HCT116 (cell line): Measurements from ENCODE around the gene UNC5C. TPM values are rescaled to one million over a fixed set of nuclear protein-coding genes. Genes with fewer than 3 reads are reported as not detected.
A peak's percentile ranks its signal among the peaks of the same experiment; 100 is the strongest.

Experiments used
- ATAC-seq: fragments of 200-7000 bp; cut with Tn5 transposase; 2 replicates; pipeline ENCODE4 v1.9.1; 2020; ENCODE audit warnings: mild to moderate bottlenecking, moderate library complexity
- BruUV-seq: library from RNA; stranded (reverse); fragments of 400-500 nt; replicated peaks from 2 replicates; lab custom pipeline; 2021; lab: Mats Ljungman, UMichigan
- CTCF ChIA-PET: fragments of 300-600 bp; sonication (Branson Sonifier 250); formaldehyde crosslinking; loops from one replicate; lab custom pipeline; 2021; ENCODE audit warnings: antibody characterized with exemption; lab: Charles Lee
- POLR2A ChIA-PET: fragments of 300-600, 350-600 bp; sonication (Branson Sonifier 250); formaldehyde crosslinking; loops from one replicate; lab custom pipeline; 2021; ENCODE audit warnings: antibody characterized with exemption; lab: Charles Lee
- RAD21 ChIA-PET, 2 experiments: fragments of 300-600 bp; sonication (Branson Sonifier 250); formaldehyde crosslinking; loops; one replicate each; lab custom pipeline; 2023; ENCODE audit warnings: low total read pairs in 2 of 2; ENCODE audit not compliant: uncharacterized antibody in 2 of 2, unreplicated experiment in 2 of 2, low non-redundant PET in 1 of 2; lab: Charles Lee
- DNase-seq: peaks from one replicate; pipeline ENCODE4 v3.0.0-alpha.2; 2010; ENCODE audit warnings: low read depth, low spot score
- H2AFZ ChIP-seq: fragments of 200-600 bp; shearing (Covaris generic), sonication (generic); 2 replicates; pipeline ENCODE4 v1.6.1; 2017; ENCODE audit warnings: low read depth, mixed run types, mixed read lengths, antibody characterized with exemption, low read length; ENCODE audit not compliant: poor library complexity, severe bottlenecking
- H3K27ac ChIP-seq: 2 replicates; pipeline ENCODE4 v1.5.1; 2012; ENCODE audit warnings: low read depth, low read length
- H3K27me3 ChIP-seq: fragments of 200-600 bp; sonication (generic); 2 replicates; pipeline ENCODE4 v1.6.1; 2016; ENCODE audit warnings: mixed run types, low read length, mixed read lengths; ENCODE audit not compliant: insufficient read depth
- H3K36me3 ChIP-seq, 2 experiments: fragments of 200-500 bp in 1 of 2; fragments of 200-600 bp in 1 of 2; sonication (Bioruptor generic) in 1 of 2; sonication (generic) in 1 of 2; 2 replicates each; pipeline versions ENCODE4 v1.5.1 to v1.6.1; 2014 to 2016; ENCODE audit warnings: low read length in 2 of 2, inconsistent platforms in 1 of 2, mixed read lengths in 1 of 2, mixed run types in 1 of 2; ENCODE audit not compliant: insufficient read depth in 2 of 2, control insufficient read depth in 1 of 2
- H3K4me1 ChIP-seq, 2 experiments: fragments of 200-600 bp in 1 of 2; sonication (generic) in 1 of 2; 2 replicates each; pipeline versions ENCODE4 v1.5.1 to v1.6.1; 2012 to 2017; ENCODE audit warnings: low read length in 2 of 2, inconsistent platforms in 1 of 2, mild to moderate bottlenecking in 1 of 2, mixed read lengths in 1 of 2, mixed run types in 1 of 2, moderate library complexity in 1 of 2; ENCODE audit not compliant: insufficient read depth in 2 of 2, control insufficient read depth in 1 of 2
- H3K4me2 ChIP-seq: fragments of 200-600 bp; sonication (generic); 2 replicates; pipeline ENCODE4 v1.6.1; 2017; ENCODE audit warnings: mixed run types, low read length, mixed read lengths
- H3K4me3 ChIP-seq, 2 experiments: fragments of 200-600 bp in 1 of 2; sonication (generic) in 1 of 2; replicated peaks in 1 of 2; 2 replicates each; pipeline ENCODE4 v1.5.1; 2011 to 2016; ENCODE audit warnings: low read length in 2 of 2, control low read depth in 1 of 2, low read depth in 1 of 2, mild to moderate bottlenecking in 1 of 2, mixed read lengths in 1 of 2, mixed run types in 1 of 2
- H3K79me2 ChIP-seq: fragments of 200-600 bp; sonication (generic); 2 replicates; pipeline ENCODE4 v1.6.1; 2017; ENCODE audit warnings: mild to moderate bottlenecking, mixed run types, low read length, moderate library complexity, mixed read lengths; ENCODE audit not compliant: insufficient read depth
- H3K9ac ChIP-seq: fragments of 200-600 bp; sonication (generic); 2 replicates; pipeline ENCODE4 v1.6.1; 2016; ENCODE audit warnings: low read length, mixed read lengths
- H3K9me2 ChIP-seq: fragments of 200-600 bp; sonication (generic), shearing (Covaris generic); 2 replicates; pipeline ENCODE4 v1.6.1; 2017; ENCODE audit warnings: mixed run types, mild to moderate bottlenecking, moderate library complexity; ENCODE audit not compliant: insufficient read depth
- H3K9me3 ChIP-seq, 2 experiments: fragments of 200-500 bp in 1 of 2; fragments of 200-600 bp in 1 of 2; sonication (Bioruptor generic) in 1 of 2; sonication (generic) in 1 of 2; 2 replicates each; pipeline ENCODE4 v1.6.1; 2014 to 2017; ENCODE audit warnings: low read length in 2 of 2, mixed read lengths in 2 of 2, inconsistent platforms in 1 of 2, low read depth in 1 of 2, mild to moderate bottlenecking in 1 of 2, mixed run types in 1 of 2, moderate library complexity in 1 of 2; ENCODE audit not compliant: control insufficient read depth in 1 of 2, insufficient read depth in 1 of 2
- H4K20me1 ChIP-seq: fragments of 200-600 bp; sonication (generic), shearing (Covaris generic); 2 replicates; pipeline ENCODE4 v1.6.1; 2017; ENCODE audit warnings: mixed run types, mild to moderate bottlenecking, moderate library complexity; ENCODE audit not compliant: insufficient read depth
- EZH2 ChIP-seq: fragments of 200-600 bp; sonication (generic); IDR thresholded peaks from 2 replicates; pipeline ENCODE4 v1.6.1; 2017; ENCODE audit warnings: antibody characterized with exemption, mixed run types
- EZH2phosphoT487 ChIP-seq: fragments of 200-600 bp; IDR thresholded peaks from 2 replicates; pipeline ENCODE4 v1.6.1; 2018; ENCODE audit warnings: antibody characterized with exemption, borderline replicate concordance
- POLR2AphosphoS5 ChIP-seq: IDR thresholded peaks from 2 replicates; pipeline ENCODE4 v1.6.1; 2011; ENCODE audit warnings: mild to moderate bottlenecking, low read depth, low read length, moderate library complexity
- SIN3A ChIP-seq: IDR thresholded peaks from 2 replicates; pipeline ENCODE4 v1.6.1; 2012; ENCODE audit warnings: low read depth
- SP1 ChIP-seq: IDR thresholded peaks from 2 replicates; pipeline ENCODE4 v1.6.1; 2012; ENCODE audit warnings: low read depth
- SRF ChIP-seq: IDR thresholded peaks from 2 replicates; pipeline ENCODE4 v1.6.1; 2012; ENCODE audit warnings: low read depth
- TCF7L2 ChIP-seq: IDR thresholded peaks from 2 replicates; pipeline ENCODE4 v1.7.0; 2011; ENCODE audit warnings: borderline replicate concordance, inconsistent platforms; ENCODE audit not compliant: insufficient read depth, insufficient read length; ENCODE audit errors: extremely low read depth
- ZNF274 ChIP-seq: fragments of 200-500 bp; sonication (Bioruptor generic); IDR thresholded peaks from 2 replicates; pipeline ENCODE4 v1.6.1; 2014; ENCODE audit warnings: mild to moderate bottlenecking, low read depth, low read length, inconsistent platforms
- intact Hi-C: fragments of 100-400 bp; cut with micrococcal nuclease; formaldehyde crosslinking; loops from 2 replicates; pipeline ENCODE4 v1.10.0; 2022
- total RNA-seq: library from RNA; stranded (reverse); gene quantifications from one replicate; pipeline ENCODE4 v1.2.1, GENCODE V29; 2021; ENCODE audit not compliant: unreplicated experiment
- TF ChIP-seq, protein P1 (sequence below): IDR thresholded peaks from 2 replicates; pipeline ENCODE4 v1.6.1; 2012; ENCODE audit warnings: low read depth
- TF ChIP-seq, protein P2 (sequence below), 3 experiments: fragments of 200-600 bp in 1 of 3; sonication (generic) in 1 of 3; IDR thresholded peaks in 2 of 3; conservative IDR thresholded peaks in 1 of 3; 2 replicates each; pipeline ENCODE4 v1.5.1; 2012 to 2017; ENCODE audit warnings: low read depth in 2 of 3, low read length in 2 of 3, antibody characterized with exemption in 1 of 3, borderline replicate concordance in 1 of 3, control low read depth in 1 of 3, mild to moderate bottlenecking in 1 of 3, mixed read lengths in 1 of 3, mixed run types in 1 of 3, moderate library complexity in 1 of 3; ENCODE audit not compliant: insufficient read depth in 1 of 3

Gene UNC5C
- total RNA-seq, 1 experiment from 2014 or later: not detected

DNA sequence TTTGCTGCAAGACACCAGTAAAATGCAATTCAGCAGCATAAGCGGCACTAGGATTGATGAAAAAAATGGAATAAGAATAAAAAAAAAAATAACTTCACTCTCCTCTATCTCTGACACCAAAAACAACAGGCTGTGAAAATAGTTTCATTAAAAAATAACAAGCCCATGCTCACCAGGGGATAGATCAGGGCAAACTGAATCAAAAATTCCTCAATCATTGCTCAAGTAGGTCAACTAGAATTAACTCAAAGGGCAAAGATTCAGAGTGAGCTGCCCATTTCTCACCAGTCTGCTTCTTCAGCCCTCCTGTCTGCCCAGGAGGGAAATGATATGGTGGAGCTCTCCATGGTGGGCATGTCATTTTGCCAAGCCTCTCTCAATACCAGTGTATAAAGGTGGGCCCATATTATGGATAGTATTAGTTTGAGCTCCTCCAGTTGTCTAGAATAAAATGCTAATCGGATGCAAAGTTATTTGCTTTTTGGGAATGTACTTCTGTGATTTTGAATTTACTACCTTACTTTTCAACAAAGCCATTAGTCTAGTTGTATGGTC lies 153.9 kb downstream of the UNC5C start:
- Histone ChIP-seq H3K9me3 (no peaks in the 10 kb centered on the region), H3K79me2 (no peaks in the 10 kb centered on the region), H2AFZ (no peak overlapping the region), H4K20me1 (no peaks in the 10 kb centered on the region), H3K27ac (no peak overlapping the region), H3K4me3 (no peak overlapping the region), H3K36me3 (no peaks in the 10 kb centered on the region), H3K4me1 (no peaks in the 10 kb centered on the region), H3K27me3 (no peaks in the 10 kb centered on the region), H3K4me2 (no peak overlapping the region), H3K9me2 (no peaks in the 10 kb centered on the region), H3K9ac (no peak overlapping the region)
- no peak for DNase-seq
- intact Hi-C loops: no loop called here
- BruUV-seq: no TSS peak
- no peak for ATAC-seq
- POLR2A ChIA-PET: no interaction called here
- RAD21 ChIA-PET: no interaction called here
- CTCF ChIA-PET: no interaction called here
- TF ChIP-seq SRF: no peak
- TF ChIP-seq, protein P1, sequence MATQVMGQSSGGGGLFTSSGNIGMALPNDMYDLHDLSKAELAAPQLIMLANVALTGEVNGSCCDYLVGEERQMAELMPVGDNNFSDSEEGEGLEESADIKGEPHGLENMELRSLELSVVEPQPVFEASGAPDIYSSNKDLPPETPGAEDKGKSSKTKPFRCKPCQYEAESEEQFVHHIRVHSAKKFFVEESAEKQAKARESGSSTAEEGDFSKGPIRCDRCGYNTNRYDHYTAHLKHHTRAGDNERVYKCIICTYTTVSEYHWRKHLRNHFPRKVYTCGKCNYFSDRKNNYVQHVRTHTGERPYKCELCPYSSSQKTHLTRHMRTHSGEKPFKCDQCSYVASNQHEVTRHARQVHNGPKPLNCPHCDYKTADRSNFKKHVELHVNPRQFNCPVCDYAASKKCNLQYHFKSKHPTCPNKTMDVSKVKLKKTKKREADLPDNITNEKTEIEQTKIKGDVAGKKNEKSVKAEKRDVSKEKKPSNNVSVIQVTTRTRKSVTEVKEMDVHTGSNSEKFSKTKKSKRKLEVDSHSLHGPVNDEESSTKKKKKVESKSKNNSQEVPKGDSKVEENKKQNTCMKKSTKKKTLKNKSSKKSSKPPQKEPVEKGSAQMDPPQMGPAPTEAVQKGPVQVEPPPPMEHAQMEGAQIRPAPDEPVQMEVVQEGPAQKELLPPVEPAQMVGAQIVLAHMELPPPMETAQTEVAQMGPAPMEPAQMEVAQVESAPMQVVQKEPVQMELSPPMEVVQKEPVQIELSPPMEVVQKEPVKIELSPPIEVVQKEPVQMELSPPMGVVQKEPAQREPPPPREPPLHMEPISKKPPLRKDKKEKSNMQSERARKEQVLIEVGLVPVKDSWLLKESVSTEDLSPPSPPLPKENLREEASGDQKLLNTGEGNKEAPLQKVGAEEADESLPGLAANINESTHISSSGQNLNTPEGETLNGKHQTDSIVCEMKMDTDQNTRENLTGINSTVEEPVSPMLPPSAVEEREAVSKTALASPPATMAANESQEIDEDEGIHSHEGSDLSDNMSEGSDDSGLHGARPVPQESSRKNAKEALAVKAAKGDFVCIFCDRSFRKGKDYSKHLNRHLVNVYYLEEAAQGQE: peak; percentile 34

DNA sequence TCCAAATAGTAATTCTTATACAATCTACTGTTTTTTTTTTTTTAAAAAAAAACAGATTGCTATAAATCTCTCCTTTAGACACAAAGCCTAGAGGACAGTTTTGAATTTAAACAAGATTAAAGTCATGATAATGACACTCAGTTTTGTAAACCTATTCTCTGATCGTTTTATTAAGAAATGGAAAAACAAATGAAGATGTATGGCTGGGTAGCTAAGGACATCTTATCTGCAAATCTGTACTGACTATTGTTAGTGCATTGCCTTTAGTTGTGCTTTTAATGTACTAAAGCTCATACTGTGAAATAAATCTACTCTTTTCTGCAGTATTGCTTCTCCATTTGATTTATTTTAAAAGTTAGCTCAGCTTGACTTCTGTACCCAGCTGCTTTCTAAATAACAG lies 155.0 kb downstream of the UNC5C start:
- no peaks in the 10 kb centered on the region for H3K9me2 ChIP-seq
- H3K27me3 ChIP-seq: no peaks in the 10 kb centered on the region
- no peak overlapping the region for H3K4me2 ChIP-seq
- H3K4me3 ChIP-seq: no peak overlapping the region
- no peak for ATAC-seq
- intact Hi-C loops: no loop called here
- BruUV-seq: no TSS peak
- H3K79me2 ChIP-seq: no peaks in the 10 kb centered on the region
- H2AFZ ChIP-seq: no peak overlapping the region
- ChIA-PET POLR2A (no interaction called here), RAD21 (no interaction called here), CTCF (no interaction called here)
- DNase-seq: no peak
- no peaks in the 10 kb centered on the region for H3K36me3 ChIP-seq
- no peaks in the 10 kb centered on the region for H4K20me1 ChIP-seq
- H3K4me1 ChIP-seq: no peaks in the 10 kb centered on the region
- no peak overlapping the region for H3K9ac ChIP-seq
- H3K27ac ChIP-seq: no peak overlapping the region
- no peaks in the 10 kb centered on the region for H3K9me3 ChIP-seq
- TF ChIP-seq SIN3A (no peak), ZNF274 (no peak), EZH2 (no peak), SP1 (no peak), EZH2phosphoT487 (no peak), POLR2AphosphoS5 (no peak), TCF7L2 (no peak)
- TF ChIP-seq, protein P1: no peak
- TF ChIP-seq, protein P2, sequence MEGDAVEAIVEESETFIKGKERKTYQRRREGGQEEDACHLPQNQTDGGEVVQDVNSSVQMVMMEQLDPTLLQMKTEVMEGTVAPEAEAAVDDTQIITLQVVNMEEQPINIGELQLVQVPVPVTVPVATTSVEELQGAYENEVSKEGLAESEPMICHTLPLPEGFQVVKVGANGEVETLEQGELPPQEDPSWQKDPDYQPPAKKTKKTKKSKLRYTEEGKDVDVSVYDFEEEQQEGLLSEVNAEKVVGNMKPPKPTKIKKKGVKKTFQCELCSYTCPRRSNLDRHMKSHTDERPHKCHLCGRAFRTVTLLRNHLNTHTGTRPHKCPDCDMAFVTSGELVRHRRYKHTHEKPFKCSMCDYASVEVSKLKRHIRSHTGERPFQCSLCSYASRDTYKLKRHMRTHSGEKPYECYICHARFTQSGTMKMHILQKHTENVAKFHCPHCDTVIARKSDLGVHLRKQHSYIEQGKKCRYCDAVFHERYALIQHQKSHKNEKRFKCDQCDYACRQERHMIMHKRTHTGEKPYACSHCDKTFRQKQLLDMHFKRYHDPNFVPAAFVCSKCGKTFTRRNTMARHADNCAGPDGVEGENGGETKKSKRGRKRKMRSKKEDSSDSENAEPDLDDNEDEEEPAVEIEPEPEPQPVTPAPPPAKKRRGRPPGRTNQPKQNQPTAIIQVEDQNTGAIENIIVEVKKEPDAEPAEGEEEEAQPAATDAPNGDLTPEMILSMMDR (IDR thresholded peaks at IDR 0.05 in 2 of 3, conservative IDR thresholded peaks at IDR 0.05 in 1 of 3; ENCODE audit: borderline replicate concordance in 1 of 3, insufficient read depth in 1 of 3, low read depth in 2 of 3, low read length in 2 of 3): no peak
